K562 (cell line): ENCODE data around the gene CRKL. TPM values are rescaled to one million over a fixed set of nuclear protein-coding genes. Genes with fewer than 3 reads are reported as not detected.

Experiments
- ARID2 ChIP-seq: fragments of 450-650 bp; IDR thresholded peaks from 2 replicates; pipeline ENCODE4 v1.6.1; 2017; ENCODE audit warnings: antibody characterized with exemption, mild to moderate bottlenecking
- CAMTA2 ChIP-seq: fragments of 250-450 bp; sonication (Bioruptor Pico); conservative IDR thresholded peaks from 2 replicates; pipeline ENCODE4 v1.5.1; 2022
- CXXC5 ChIP-seq: fragments of 250-450 bp; sonication (Bioruptor Pico); IDR thresholded peaks from 2 replicates; pipeline ENCODE4 v1.8.0; 2022; ENCODE audit warnings: inconsistent platforms, mild to moderate bottlenecking, moderate library complexity
- EHMT2 ChIP-seq: fragments of 450-650 bp; IDR thresholded peaks from 2 replicates; pipeline ENCODE4 v1.6.1; 2018; ENCODE audit warnings: antibody characterized with exemption
- ETS2 ChIP-seq: IDR thresholded peaks from 2 replicates; pipeline ENCODE4 v1.6.1; 2016; ENCODE audit warnings: borderline replicate concordance, missing genetic modification characterization, mild to moderate bottlenecking, moderate library complexity, missing compliant biosample characterization; ENCODE audit not compliant: poor library complexity, severe bottlenecking
- HDAC2 ChIP-seq: fragments of 450-650 bp; IDR thresholded peaks from 2 replicates; pipeline ENCODE4 v1.6.1; 2016; ENCODE audit warnings: mild to moderate bottlenecking
- HNRNPL ChIP-seq: fragments of 200-400 bp; formaldehyde crosslinking; IDR thresholded peaks from 2 replicates; pipeline ENCODE4 v1.6.1; 2017; ENCODE audit warnings: low read depth, mild to moderate bottlenecking, low read length
- JUN ChIP-seq, 2 experiments: sonication (generic) in 1 of 2; formaldehyde crosslinking in 1 of 2; IDR thresholded peaks; 2 replicates each; pipeline versions ENCODE4 v1.6.1 to v1.8.0; 2012 to 2022; ENCODE audit warnings: borderline replicate concordance in 2 of 2, mild to moderate bottlenecking in 2 of 2, improper control_type of control experiment in 1 of 2, low read depth in 1 of 2, low read length in 1 of 2, missing genetic modification reagents in 1 of 2
- KDM4B ChIP-seq, 2 experiments: fragments of 450-650 bp in 1 of 2; sonication (generic) in 1 of 2; IDR thresholded peaks; 2 replicates each; pipeline ENCODE4 v1.6.1; 2016 to 2017; ENCODE audit warnings: borderline replicate concordance in 2 of 2, antibody characterized with exemption in 1 of 2, low read depth in 1 of 2, mild to moderate bottlenecking in 1 of 2
- KHSRP ChIP-seq: fragments of 450-650 bp; IDR thresholded peaks from 2 replicates; pipeline ENCODE4 v1.6.1; 2017
- LARP7 ChIP-seq: fragments of 450-650 bp; IDR thresholded peaks from 2 replicates; pipeline ENCODE4 v1.6.1; 2016
- NR4A1 ChIP-seq, 2 experiments: fragments of 250-450 bp in 1 of 2; fragments of 450-650 bp in 1 of 2; sonication (Bioruptor Pico) in 1 of 2; IDR thresholded peaks; 2 replicates each; pipeline versions ENCODE4 v1.4.0 to v1.6.1; 2016 to 2020; ENCODE audit warnings: mild to moderate bottlenecking in 2 of 2, missing compliant biosample characterization in 1 of 2, missing genetic modification characterization in 1 of 2, moderate library complexity in 1 of 2
- PML ChIP-seq: IDR thresholded peaks from 2 replicates; pipeline ENCODE4 v1.6.1; 2012; ENCODE audit warnings: low read length, inconsistent platforms
- TOE1 ChIP-seq, 2 experiments: fragments of 450-650 bp in 1 of 2; sonication (generic) in 1 of 2; formaldehyde crosslinking in 1 of 2; IDR thresholded peaks; 2 replicates each; pipeline versions ENCODE4 v1.7.1 to v1.8.0; 2016 to 2022; ENCODE audit warnings: borderline replicate concordance in 2 of 2, mild to moderate bottlenecking in 2 of 2, antibody characterized with exemption in 1 of 2, inconsistent platforms in 1 of 2, low read depth in 1 of 2, missing genetic modification reagents in 1 of 2, moderate library complexity in 1 of 2
- ZBTB8A ChIP-seq: fragments of 450-650 bp; IDR thresholded peaks from 2 replicates; pipeline ENCODE4 v1.6.1; 2018; ENCODE audit warnings: mild to moderate bottlenecking, moderate library complexity; ENCODE audit not compliant: partially characterized antibody
- ZNF324 ChIP-seq: fragments of 250-450 bp; sonication (Bioruptor Pico); IDR thresholded peaks from 2 replicates; pipeline ENCODE4 v1.4.0; 2020; ENCODE audit warnings: mild to moderate bottlenecking
- ZNF436 ChIP-seq: fragments of 250-450, 450-650 bp; sonication (Bioruptor Pico); formaldehyde crosslinking; IDR thresholded peaks from 2 replicates; pipeline ENCODE4 v1.7.0; 2020; ENCODE audit warnings: mild to moderate bottlenecking
- ZNF77 ChIP-seq: fragments of 250-450 bp; sonication (Bioruptor Pico); IDR thresholded peaks from 2 replicates; pipeline ENCODE4 v1.5.0; 2020
- polyA plus RNA-seq, 8 experiments: library from polyadenylated mRNA; depleted of rRNA in 4 of 8; stranded (reverse) in 5 of 8; unstranded in 3 of 8; fragments of >200 nt; fragmentation: Nextera tagmentation in 2 of 8; fragmentation: Illumina TruSeq in 1 of 8; extraction: Ambion mirVana in 2 of 8; extraction: Trizol in 1 of 8; gene quantifications; 2 replicates each; pipeline versions ENCODE4 v1.2.1 to v1.2.3, GENCODE V29; 2011 to 2014; ENCODE audit warnings: inconsistent platforms in 1 of 8, missing spikeins in 1 of 8
- total RNA-seq, 7 experiments: library from RNA; depleted of rRNA in 6 of 7; stranded (reverse); fragments of >200 nt in 6 of 7; fragmentation: Illumina TruSeq in 2 of 7; extraction: Trizol in 2 of 7; gene quantifications; 2 replicates each; pipeline versions ENCODE4 v1.2.1 to v1.2.3, GENCODE V29; 2011 to 2021; ENCODE audit warnings: low replicate concordance in 1 of 7
- TF ChIP-seq, protein P1 (sequence below): fragments of 450-650 bp; formaldehyde crosslinking; IDR thresholded peaks from 2 replicates; pipeline ENCODE4 v1.4.0; 2022; ENCODE audit warnings: missing genetic modification characterization
- TF ChIP-seq, protein P2 (sequence below): fragments of 450-650 bp; IDR thresholded peaks from 2 replicates; pipeline ENCODE4 v1.6.1; 2017; ENCODE audit warnings: antibody characterized with exemption
- TF ChIP-seq, protein P3 (sequence below): fragments of 250-450 bp; sonication (Bioruptor Pico); IDR thresholded peaks from 2 replicates; pipeline ENCODE4 v1.8.0; 2022; ENCODE audit warnings: inconsistent platforms

CRKL gene
- total and polyA plus RNA-seq, 9 of the 15 experiments (the other 6 are each of a cell fraction or from before 2014, with no cell fraction given) = 100 to 263 (median 124) TPM

DNA sequence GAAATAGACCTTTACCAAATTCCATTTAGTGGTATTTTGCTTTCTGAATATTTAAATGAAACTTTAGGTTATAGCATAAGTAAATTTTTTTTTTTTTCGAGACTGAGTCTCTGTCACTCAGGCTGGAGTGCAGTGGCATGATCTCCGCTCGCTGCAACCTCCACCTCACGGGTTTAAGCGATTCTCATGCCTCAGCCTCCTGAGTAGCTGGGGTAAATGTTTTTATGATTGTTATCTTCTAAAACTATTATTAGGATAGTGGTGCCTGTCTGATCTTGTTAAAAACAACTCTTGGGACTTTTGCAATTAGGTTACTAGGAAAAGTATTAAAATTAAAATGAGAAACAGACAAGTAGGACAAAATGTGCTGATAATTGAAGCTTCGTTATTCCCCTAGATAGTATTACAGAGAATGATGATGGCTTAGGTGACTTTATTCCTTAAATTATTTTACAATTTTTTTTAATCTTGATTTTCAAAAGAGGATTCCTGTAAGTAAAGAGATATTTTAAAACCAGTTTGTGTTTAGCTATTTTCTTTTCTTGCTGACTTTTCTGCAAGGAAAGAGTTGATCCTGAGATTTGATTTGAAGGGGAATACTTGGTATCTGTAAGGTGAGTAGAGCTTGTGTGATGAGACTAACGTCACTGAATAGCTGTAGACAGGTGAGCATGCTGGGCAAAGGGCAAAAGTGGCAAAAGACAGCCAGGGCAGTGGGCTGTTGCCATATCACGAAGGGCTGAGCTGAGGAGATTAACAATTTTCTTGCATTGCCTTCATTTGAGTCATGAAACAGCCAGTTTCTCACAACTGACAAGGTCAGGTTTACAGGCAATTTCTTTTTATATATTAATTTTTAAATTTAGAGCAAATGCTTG lies 20.8 kb downstream of the CRKL start (continued):
- TF ChIP-seq, protein P1, sequence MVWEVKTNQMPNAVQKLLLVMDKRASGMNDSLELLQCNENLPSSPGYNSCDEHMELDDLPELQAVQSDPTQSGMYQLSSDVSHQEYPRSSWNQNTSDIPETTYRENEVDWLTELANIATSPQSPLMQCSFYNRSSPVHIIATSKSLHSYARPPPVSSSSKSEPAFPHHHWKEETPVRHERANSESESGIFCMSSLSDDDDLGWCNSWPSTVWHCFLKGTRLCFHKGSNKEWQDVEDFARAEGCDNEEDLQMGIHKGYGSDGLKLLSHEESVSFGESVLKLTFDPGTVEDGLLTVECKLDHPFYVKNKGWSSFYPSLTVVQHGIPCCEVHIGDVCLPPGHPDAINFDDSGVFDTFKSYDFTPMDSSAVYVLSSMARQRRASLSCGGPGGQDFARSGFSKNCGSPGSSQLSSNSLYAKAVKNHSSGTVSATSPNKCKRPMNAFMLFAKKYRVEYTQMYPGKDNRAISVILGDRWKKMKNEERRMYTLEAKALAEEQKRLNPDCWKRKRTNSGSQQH (CRISPR knock-in tag) = no peak
- TF ChIP-seq ZBTB8A (no peak), ETS2 (no peak), TOE1 (IDR thresholded peaks at IDR 0.05; ENCODE audit: borderline replicate concordance) (no peak), TOE1 (CRISPR knock-in tag; IDR thresholded peaks at IDR 0.05; ENCODE audit: borderline replicate concordance, low read depth) (no peak), ZNF436 (no peak), NR4A1 (CRISPR knock-in tag; IDR thresholded peaks at IDR 0.05) (no peak), NR4A1 (tag; IDR thresholded peaks at IDR 0.05) (no peak), HNRNPL (no peak), ARID2 (no peak), ZNF324 (peak; percentile 19; the same call in 1 of the 2 replicates), KDM4B (IDR thresholded peaks at IDR 0.05; ENCODE audit: borderline replicate concordance in 2 of 2, low read depth in 1 of 2) (no peak), PML (0 out of 2 replicates have a peak, but pooled peaks have one; percentile 13), JUN (IDR thresholded peaks at IDR 0.05; ENCODE audit: borderline replicate concordance, low read depth, low read length) (no peak), JUN (CRISPR knock-in tag; IDR thresholded peaks at IDR 0.05; ENCODE audit: borderline replicate concordance) (no peak), CXXC5 (CRISPR knock-in tag) (0 out of 2 replicates have a peak, but pooled peaks have one; percentile 7), HDAC2 (no peak), EHMT2 (no peak), KHSRP (no peak), LARP7 (no peak), CAMTA2 (CRISPR knock-in tag) (no peak), ZNF77 (CRISPR knock-in tag) (0 out of 2 replicates have a peak, but pooled peaks have one; percentile 44)
- TF ChIP-seq, protein P2, sequence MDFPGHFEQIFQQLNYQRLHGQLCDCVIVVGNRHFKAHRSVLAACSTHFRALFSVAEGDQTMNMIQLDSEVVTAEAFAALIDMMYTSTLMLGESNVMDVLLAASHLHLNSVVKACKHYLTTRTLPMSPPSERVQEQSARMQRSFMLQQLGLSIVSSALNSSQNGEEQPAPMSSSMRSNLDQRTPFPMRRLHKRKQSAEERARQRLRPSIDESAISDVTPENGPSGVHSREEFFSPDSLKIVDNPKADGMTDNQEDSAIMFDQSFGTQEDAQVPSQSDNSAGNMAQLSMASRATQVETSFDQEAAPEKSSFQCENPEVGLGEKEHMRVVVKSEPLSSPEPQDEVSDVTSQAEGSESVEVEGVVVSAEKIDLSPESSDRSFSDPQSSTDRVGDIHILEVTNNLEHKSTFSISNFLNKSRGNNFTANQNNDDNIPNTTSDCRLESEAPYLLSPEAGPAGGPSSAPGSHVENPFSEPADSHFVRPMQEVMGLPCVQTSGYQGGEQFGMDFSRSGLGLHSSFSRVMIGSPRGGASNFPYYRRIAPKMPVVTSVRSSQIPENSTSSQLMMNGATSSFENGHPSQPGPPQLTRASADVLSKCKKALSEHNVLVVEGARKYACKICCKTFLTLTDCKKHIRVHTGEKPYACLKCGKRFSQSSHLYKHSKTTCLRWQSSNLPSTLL = no peak
- TF ChIP-seq, protein P3, sequence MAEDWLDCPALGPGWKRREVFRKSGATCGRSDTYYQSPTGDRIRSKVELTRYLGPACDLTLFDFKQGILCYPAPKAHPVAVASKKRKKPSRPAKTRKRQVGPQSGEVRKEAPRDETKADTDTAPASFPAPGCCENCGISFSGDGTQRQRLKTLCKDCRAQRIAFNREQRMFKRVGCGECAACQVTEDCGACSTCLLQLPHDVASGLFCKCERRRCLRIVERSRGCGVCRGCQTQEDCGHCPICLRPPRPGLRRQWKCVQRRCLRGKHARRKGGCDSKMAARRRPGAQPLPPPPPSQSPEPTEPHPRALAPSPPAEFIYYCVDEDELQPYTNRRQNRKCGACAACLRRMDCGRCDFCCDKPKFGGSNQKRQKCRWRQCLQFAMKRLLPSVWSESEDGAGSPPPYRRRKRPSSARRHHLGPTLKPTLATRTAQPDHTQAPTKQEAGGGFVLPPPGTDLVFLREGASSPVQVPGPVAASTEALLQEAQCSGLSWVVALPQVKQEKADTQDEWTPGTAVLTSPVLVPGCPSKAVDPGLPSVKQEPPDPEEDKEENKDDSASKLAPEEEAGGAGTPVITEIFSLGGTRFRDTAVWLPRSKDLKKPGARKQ (CRISPR knock-in tag) = 0 out of 2 replicates have a peak, but pooled peaks have one; percentile 70
